ENCODE data around the gene ZCCHC7.

GRCh38 chr9:37283730-37284325, 163.5 kb downstream of the ZCCHC7 start:
- TF ChIP-seq POLR2A (IDR thresholded peaks at IDR 0.05; ENCODE audit: low read depth, low read length) (no peak), CTCF (IDR thresholded peaks at IDR 0.05; ENCODE audit: extremely low read depth in 1 of 2, insufficient read depth in 1 of 2, low read depth in 1 of 2, low read length in 2 of 2) (no peak), MAX (IDR thresholded peaks at IDR 0.05; ENCODE audit: insufficient read depth, insufficient read length) (no peak), EZH2 (IDR thresholded peaks at IDR 0.05; ENCODE audit: borderline replicate concordance, low read depth, low read length, severe bottlenecking) (no peak), POLR2AphosphoS5 (IDR thresholded peaks at IDR 0.05; ENCODE audit: insufficient read depth, low read depth, low read length) (no peak)
